Neural progenitor cell (in vitro differentiated cells): Measurements from ENCODE around the gene MGLL. TPM values are rescaled to one million over a fixed set of nuclear protein-coding genes. Genes with fewer than 3 reads are reported as not detected.
A peak's percentile ranks its signal among the peaks of the same experiment; 100 is the strongest.

Experiments used
- DNase-seq: peaks from one replicate; pipeline ENCODE4 v3.0.0-alpha.2; 2016; ENCODE audit warnings: low spot score
- H2AFZ ChIP-seq: fragments of 200-600 bp; sonication (generic); replicated peaks from 2 replicates; pipeline ENCODE4 v1.6.1; 2016; ENCODE audit warnings: antibody characterized with exemption
- H3F3A ChIP-seq: fragments of 200-600 bp; sonication (generic); 2 replicates; pipeline ENCODE4 v1.6.1; 2016; ENCODE audit warnings: antibody characterized with exemption, low read depth
- H3K27ac ChIP-seq: fragments of 200-600 bp; sonication (generic); 2 replicates; pipeline ENCODE4 v1.5.1; 2016; ENCODE audit warnings: mild to moderate bottlenecking
- H3K27me3 ChIP-seq: fragments of 200-600 bp; sonication (generic); 2 replicates; pipeline ENCODE4 v1.6.1; 2016; ENCODE audit warnings: mild to moderate bottlenecking, moderate library complexity
- H3K36me3 ChIP-seq: fragments of 200-600 bp; sonication (generic); 2 replicates; pipeline ENCODE4 v1.5.1; 2016
- H3K4me1 ChIP-seq: fragments of 200-600 bp; sonication (generic); 2 replicates; pipeline ENCODE4 v1.6.1; 2016; ENCODE audit warnings: mixed run types
- H3K4me2 ChIP-seq: fragments of 200-600 bp; sonication (generic); 2 replicates; pipeline ENCODE4 v1.6.1; 2016
- H3K4me3 ChIP-seq: fragments of 200-600 bp; sonication (generic); 2 replicates; pipeline ENCODE4 v1.5.1; 2016
- H3K79me2 ChIP-seq: fragments of 200-600 bp; sonication (generic); 2 replicates; pipeline ENCODE4 v1.6.1; 2016; ENCODE audit warnings: low read depth
- H3K9ac ChIP-seq: fragments of 200-600 bp; sonication (generic); 2 replicates; pipeline ENCODE4 v1.6.1; 2016
- H3K9me3 ChIP-seq: fragments of 200-600 bp; sonication (generic); 2 replicates; pipeline ENCODE4 v1.5.1; 2016; ENCODE audit warnings: low read depth
- H4K20me1 ChIP-seq: fragments of 200-600 bp; sonication (generic); 2 replicates; pipeline ENCODE4 v1.6.1; 2016; ENCODE audit warnings: low read depth
- H3K27ac Mint-ChIP-seq: 3 replicates; pipeline ENCODE4 v1.8.0; 2021; ENCODE audit warnings: mixed read lengths
- H3K27me3 Mint-ChIP-seq: 2 replicates; pipeline ENCODE4 v1.8.0; 2022; ENCODE audit warnings: low read depth, mild to moderate bottlenecking, inconsistent platforms, moderate library complexity, mixed read lengths; ENCODE audit not compliant: insufficient read depth
- H3K36me3 Mint-ChIP-seq: 3 replicates; pipeline ENCODE4 v1.8.0; 2021; ENCODE audit warnings: mixed read lengths
- H3K4me1 Mint-ChIP-seq: 3 replicates; pipeline ENCODE4 v1.8.0; 2021; ENCODE audit warnings: mixed read lengths
- H3K4me3 Mint-ChIP-seq: 3 replicates; pipeline ENCODE4 v1.8.0; 2021; ENCODE audit warnings: mild to moderate bottlenecking, moderate library complexity, mixed read lengths
- H3K9me3 Mint-ChIP-seq: 3 replicates; pipeline ENCODE4 v1.8.0; 2020; ENCODE audit warnings: mixed read lengths
- CTCF ChIP-seq: fragments of 200-600 bp; sonication (generic); IDR thresholded peaks from 2 replicates; pipeline ENCODE4 v1.5.1; 2017; ENCODE audit warnings: antibody characterized with exemption, mild to moderate bottlenecking
- EZH2 ChIP-seq: fragments of 200-600 bp; sonication (generic); IDR thresholded peaks from 2 replicates; pipeline ENCODE4 v1.6.1; 2017; ENCODE audit warnings: antibody characterized with exemption, mild to moderate bottlenecking, moderate library complexity
- EZH2phosphoT487 ChIP-seq: fragments of 200-600 bp; sonication (generic); IDR thresholded peaks from 2 replicates; pipeline ENCODE4 v1.6.1; 2017; ENCODE audit warnings: antibody characterized with exemption
- total RNA-seq: library from RNA; depleted of rRNA; stranded (reverse); fragments of >200 nt; gene quantifications from 2 replicates; pipeline ENCODE4 v1.2.3, GENCODE V29; 2015; ENCODE audit warnings: low replicate concordance

Gene MGLL
- total RNA-seq, 1 donor from 2014 or later = 0.15 TPM

- H3K27ac ChIP-seq = no peak overlapping the region
- H3K4me1 Mint-ChIP-seq = peaks cover 25% of the 10 kb centered on the region
- no peak for TF ChIP-seq EZH2phosphoT487
- no peak for TF ChIP-seq EZH2
- no peak for TF ChIP-seq CTCF
Measured at GRCh38 chr3:127760361-127760760, 62.0 kb downstream of the MGLL start.

GRCh38 chr3:127759826-127760225 is 62.5 kb downstream of the MGLL start:
- Histone ChIP-seq H3K9me3 (no peaks in the 10 kb centered on the region), H3K79me2 (no peaks in the 10 kb centered on the region), H3K27me3 (no peaks in the 10 kb centered on the region), H3K4me2 (no peak overlapping the region), H3F3A (no peaks in the 10 kb centered on the region), H3K4me3 (no peak overlapping the region), H4K20me1 (no peaks in the 10 kb centered on the region), H3K36me3 (no peaks in the 10 kb centered on the region), H3K9ac (no peak overlapping the region), H2AFZ (no peak overlapping the region), H3K4me1 (peaks cover 3% of the 10 kb centered on the region), H3K27ac (no peak overlapping the region)
- H3K4me1 Mint-ChIP-seq = peaks cover 22% of the 10 kb centered on the region
- no peak for TF ChIP-seq EZH2phosphoT487
- no peak for TF ChIP-seq EZH2
- TF ChIP-seq CTCF = no peak
- H3K4me3 Mint-ChIP-seq = no peak overlapping the region
- no peaks in the 10 kb centered on the region for H3K27me3 Mint-ChIP-seq
- H3K27ac Mint-ChIP-seq = peak overlapping the region; percentile 33
- no peaks in the 10 kb centered on the region for H3K9me3 Mint-ChIP-seq
- H3K36me3 Mint-ChIP-seq = no peaks in the 10 kb centered on the region
- DNase-seq = no peak

More at GRCh38 chr3:127760361-127760760, 62.0 kb downstream of the MGLL start:
- Histone ChIP-seq H3K9ac (no peak overlapping the region), H4K20me1 (no peaks in the 10 kb centered on the region), H3K4me3 (no peak overlapping the region), H3K36me3 (no peaks in the 10 kb centered on the region), H3K27me3 (no peaks in the 10 kb centered on the region), H2AFZ (no peak overlapping the region), H3K4me2 (no peak overlapping the region), H3K9me3 (no peaks in the 10 kb centered on the region), H3K79me2 (no peaks in the 10 kb centered on the region), H3K4me1 (peaks cover 3% of the 10 kb centered on the region), H3F3A (no peaks in the 10 kb centered on the region)
- Mint-ChIP-seq H3K27me3 (no peaks in the 10 kb centered on the region), H3K4me3 (no peak overlapping the region), H3K36me3 (no peaks in the 10 kb centered on the region), H3K9me3 (no peaks in the 10 kb centered on the region), H3K27ac (no peak overlapping the region)
- no peak for DNase-seq

- Mint-ChIP-seq H3K9me3 (no peaks in the 10 kb centered on the region), H3K27me3 (peaks cover 3% of the 10 kb centered on the region), H3K27ac (no peak overlapping the region), H3K4me3 (no peak overlapping the region), H3K36me3 (no peaks in the 10 kb centered on the region), H3K4me1 (peaks cover 22% of the 10 kb centered on the region)
- Histone ChIP-seq H3K4me1 (peaks cover 3% of the 10 kb centered on the region), H3K9ac (no peak overlapping the region), H3K27ac (no peak overlapping the region), H3K4me3 (no peak overlapping the region), H4K20me1 (no peaks in the 10 kb centered on the region), H3K36me3 (no peaks in the 10 kb centered on the region), H3K4me2 (no peak overlapping the region), H3K27me3 (no peaks in the 10 kb centered on the region), H3K79me2 (no peaks in the 10 kb centered on the region), H3F3A (no peaks in the 10 kb centered on the region), H3K9me3 (no peaks in the 10 kb centered on the region), H2AFZ (no peak overlapping the region)
- TF ChIP-seq EZH2phosphoT487 (no peak), CTCF (no peak), EZH2 (no peak)
- no peak for DNase-seq
Measured at GRCh38 chr3:127758013-127758412, 64.3 kb downstream of the MGLL start.

- DNase-seq = no peak
- H3K27ac ChIP-seq = no peak overlapping the region
- no peak overlapping the region for H3K4me3 Mint-ChIP-seq
Measured at GRCh38 chr3:127755305-127755681, 67.0 kb downstream of the MGLL start.

More at GRCh38 chr3:127755305-127755681, 67.0 kb downstream of the MGLL start:
- H3K4me3 ChIP-seq = no peak overlapping the region
- H3K36me3 ChIP-seq = no peaks in the 10 kb centered on the region
- H4K20me1 ChIP-seq = no peaks in the 10 kb centered on the region
- Mint-ChIP-seq H3K27me3 (peaks cover 3% of the 10 kb centered on the region), H3K9me3 (no peaks in the 10 kb centered on the region), H3K27ac (no peak overlapping the region), H3K4me1 (peaks cover 17% of the 10 kb centered on the region), H3K36me3 (no peaks in the 10 kb centered on the region)
- H2AFZ ChIP-seq = no peak overlapping the region
- no peaks in the 10 kb centered on the region for H3F3A ChIP-seq
- no peaks in the 10 kb centered on the region for H3K4me1 ChIP-seq
- TF ChIP-seq EZH2 (no peak), EZH2phosphoT487 (no peak)
- no peaks in the 10 kb centered on the region for H3K79me2 ChIP-seq
- no peak overlapping the region for H3K9ac ChIP-seq
- H3K9me3 ChIP-seq = no peaks in the 10 kb centered on the region
- no peaks in the 10 kb centered on the region for H3K27me3 ChIP-seq
- H3K4me2 ChIP-seq = no peak overlapping the region
